GM23338 (cell line): Measurements from ENCODE around the gene TMSB15C. TPM values are rescaled to one million over a fixed set of nuclear protein-coding genes. Genes with fewer than 3 reads are reported as not detected.
"Not testable (repeated sequence)": the region's sequence is repeated elsewhere in the genome, so short reads cannot be mapped to it uniquely, and the experiment has no call there.

Source experiments
- ATAC-seq: fragments of 200-7000 bp; cut with Tn5 transposase; 3 replicates; pipeline ENCODE4 v1.9.1; 2020
- DNase-seq: peaks from one replicate; pipeline ENCODE4 v3.0.0-alpha.2; 2015; ENCODE audit warnings: low spot score
- H2AFZ ChIP-seq: fragments of 200-600 bp; sonication (generic); 2 replicates; pipeline ENCODE4 v1.8.0; 2016; ENCODE audit warnings: antibody characterized with exemption, mild to moderate bottlenecking, moderate library complexity
- H3F3A ChIP-seq: fragments of 200-600 bp; sonication (generic); replicated peaks from 2 replicates; pipeline ENCODE4 v1.8.0; 2017; ENCODE audit warnings: antibody characterized with exemption, mixed run types, low read depth
- H3K27ac ChIP-seq: fragments of 200-600 bp; sonication (generic); 2 replicates; pipeline ENCODE4 v1.6.1; 2016; ENCODE audit warnings: low read depth
- H3K27me3 ChIP-seq: fragments of 200-600 bp; sonication (generic); 2 replicates; pipeline ENCODE4 v1.8.0; 2016; ENCODE audit warnings: mild to moderate bottlenecking, mixed run types, moderate library complexity; ENCODE audit not compliant: insufficient read depth
- H3K36me3 ChIP-seq: fragments of 200-600 bp; sonication (generic); 2 replicates; pipeline ENCODE4 v1.8.0; 2016; ENCODE audit warnings: mild to moderate bottlenecking; ENCODE audit not compliant: insufficient read depth
- H3K4me1 ChIP-seq: fragments of 200-600 bp; sonication (generic); 2 replicates; pipeline ENCODE4 v1.8.0; 2016; ENCODE audit warnings: mild to moderate bottlenecking, moderate library complexity; ENCODE audit not compliant: insufficient read depth
- H3K4me2 ChIP-seq: fragments of 200-600 bp; sonication (generic); 2 replicates; pipeline ENCODE4 v1.7.1; 2017; ENCODE audit warnings: mixed run types
- H3K4me3 ChIP-seq: fragments of 200-600 bp; sonication (generic); 2 replicates; pipeline ENCODE4 v1.6.1; 2016; ENCODE audit warnings: mixed run types
- H3K79me2 ChIP-seq: fragments of 200-600 bp; sonication (generic); replicated peaks from 2 replicates; pipeline ENCODE4 v1.8.0; 2017; ENCODE audit warnings: mild to moderate bottlenecking; ENCODE audit not compliant: insufficient read depth
- H3K9me2 ChIP-seq: fragments of 200-600 bp; sonication (generic); 2 replicates; pipeline ENCODE4 v1.8.0; 2017; ENCODE audit not compliant: insufficient read depth
- H4K20me1 ChIP-seq: fragments of 200-600 bp; sonication (generic); replicated peaks from 2 replicates; pipeline ENCODE4 v1.8.0; 2017; ENCODE audit warnings: mild to moderate bottlenecking; ENCODE audit not compliant: insufficient read depth
- H3K27ac Mint-ChIP-seq: 2 replicates; pipeline ENCODE4 v1.8.0; 2020; ENCODE audit warnings: inconsistent platforms, mild to moderate bottlenecking, moderate library complexity, mixed read lengths
- H3K27me3 Mint-ChIP-seq: 3 replicates; pipeline ENCODE4 v1.8.0; 2022; ENCODE audit warnings: low read depth, mild to moderate bottlenecking, moderate library complexity, mixed read lengths, inconsistent platforms; ENCODE audit not compliant: insufficient read depth, poor library complexity
- H3K36me3 Mint-ChIP-seq: 3 replicates; pipeline ENCODE4 v1.8.0; 2021; ENCODE audit warnings: low read depth, mild to moderate bottlenecking, inconsistent platforms, moderate library complexity, mixed read lengths
- H3K4me1 Mint-ChIP-seq: 3 replicates; pipeline ENCODE4 v1.8.0; 2020; ENCODE audit warnings: mild to moderate bottlenecking, inconsistent platforms, mixed read lengths
- H3K4me3 Mint-ChIP-seq: 3 replicates; pipeline ENCODE4 v1.8.0; 2021; ENCODE audit warnings: moderate library complexity, mild to moderate bottlenecking, inconsistent platforms, mixed read lengths
- H3K9me3 Mint-ChIP-seq: 3 replicates; pipeline ENCODE4 v1.8.0; 2020; ENCODE audit warnings: moderate library complexity, mild to moderate bottlenecking, inconsistent platforms, mixed read lengths
- EZH2 ChIP-seq: fragments of 200-600 bp; sonication (generic); IDR thresholded peaks from one replicate; pipeline ENCODE4 v1.8.0; 2017; ENCODE audit warnings: antibody characterized with exemption, mild to moderate bottlenecking, low read depth; ENCODE audit not compliant: unreplicated experiment
- EZH2phosphoT487 ChIP-seq: fragments of 200-600 bp; sonication (generic); IDR thresholded peaks from one replicate; pipeline ENCODE4 v1.8.1; 2018; ENCODE audit warnings: antibody characterized with exemption; ENCODE audit not compliant: unreplicated experiment
- JUNB ChIP-seq: IDR thresholded peaks from one replicate; pipeline ENCODE4 v1.6.1; 2016; ENCODE audit warnings: antibody characterized with exemption; ENCODE audit not compliant: unreplicated experiment
- NANOG ChIP-seq: IDR thresholded peaks from 2 replicates; pipeline ENCODE4 v1.6.1; 2016; ENCODE audit warnings: antibody characterized with exemption, borderline replicate concordance
- POLR2AphosphoS5 ChIP-seq: IDR thresholded peaks from 2 replicates; pipeline ENCODE4 v1.6.1; 2016; ENCODE audit warnings: antibody characterized with exemption, low read depth
- STAT1 ChIP-seq: IDR thresholded peaks from one replicate; pipeline ENCODE4 v1.6.1; 2016; ENCODE audit warnings: antibody characterized with exemption; ENCODE audit not compliant: unreplicated experiment
- ZNF114 ChIP-seq: fragments of 250-450 bp; sonication (Bioruptor Pico); IDR thresholded peaks from 2 replicates; pipeline ENCODE4 v1.5.0; 2020; ENCODE audit warnings: mild to moderate bottlenecking, moderate library complexity
- ZNF331 ChIP-seq: fragments of 250-450 bp; sonication (Bioruptor Pico); IDR thresholded peaks from 2 replicates; pipeline ENCODE4 v1.5.0; 2020; ENCODE audit warnings: low read depth, mild to moderate bottlenecking, moderate library complexity
- polyA plus RNA-seq: library from polyadenylated mRNA; unstranded; fragments of >200 nt; fragmentation: Nextera tagmentation; extraction: Ambion mirVana; gene quantifications from 2 replicates; pipeline ENCODE4 v1.2.1, GENCODE V29; 2016
- total RNA-seq: library from RNA; depleted of rRNA; stranded (reverse); fragments of >200 nt; shearing (Covaris generic); gene quantifications from 2 replicates; pipeline ENCODE4 v1.2.3, GENCODE V29; 2014
- TF ChIP-seq, protein P1 (sequence below): IDR thresholded peaks from one replicate; pipeline ENCODE4 v1.6.1; 2018; ENCODE audit warnings: antibody characterized with exemption; ENCODE audit not compliant: unreplicated experiment
- TF ChIP-seq, protein P2 (sequence below), 2 experiments: fragments of 200-600 bp in 1 of 2; sonication (generic) in 1 of 2; conservative IDR thresholded peaks; 2 replicates each; pipeline versions ENCODE4 v1.5.1 to v1.6.1; 2016 to 2017; ENCODE audit warnings: antibody characterized with exemption in 2 of 2, low read depth in 2 of 2, mild to moderate bottlenecking in 2 of 2, moderate library complexity in 1 of 2
- TF ChIP-seq, protein P3 (sequence below): IDR thresholded peaks from 2 replicates; pipeline ENCODE4 v1.6.1; 2016; ENCODE audit warnings: antibody characterized with exemption

TMSB15C gene
- total and polyA plus RNA-seq, 2 experiments from 2014 or later = 1.1 to 3.9 TPM

DNA sequence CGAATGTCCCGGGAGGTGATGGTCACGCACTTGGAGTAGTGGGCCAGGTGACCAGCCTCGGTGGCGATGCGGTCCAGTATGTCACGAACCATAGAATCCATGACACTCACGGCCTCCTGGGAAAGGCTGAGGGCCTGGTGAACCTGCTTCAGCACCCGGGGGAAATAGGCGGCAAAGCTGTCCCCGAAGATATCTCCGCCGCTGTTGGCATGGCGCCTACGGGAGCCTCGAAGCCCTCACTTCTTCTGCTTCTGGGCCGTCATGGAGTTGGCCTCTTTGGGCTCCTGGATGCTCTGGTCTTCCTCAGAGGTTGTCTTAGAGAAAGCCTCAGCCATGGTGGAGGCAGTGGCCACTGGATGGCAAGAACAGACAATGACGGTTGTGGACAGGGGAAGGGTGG, 13.4 kb downstream of the TMSB15C start:
- not testable (repeated sequence) for H3K4me1 ChIP-seq, H3K27me3 ChIP-seq, H3K4me3 ChIP-seq, H4K20me1 ChIP-seq, H3K79me2 ChIP-seq, H3K9me3 Mint-ChIP-seq, H3K27me3 Mint-ChIP-seq, H3K36me3 Mint-ChIP-seq, H3F3A ChIP-seq, H3K9me2 ChIP-seq, H2AFZ ChIP-seq, DNase-seq, H3K36me3 ChIP-seq, ATAC-seq, H3K4me2 ChIP-seq, H3K4me3 Mint-ChIP-seq, H3K27ac Mint-ChIP-seq, H3K27ac ChIP-seq, H3K4me1 Mint-ChIP-seq

- not testable (repeated sequence) for H3K27me3 Mint-ChIP-seq, H3F3A ChIP-seq, H2AFZ ChIP-seq, H3K27me3 ChIP-seq, H3K79me2 ChIP-seq, H3K4me3 ChIP-seq, H3K4me2 ChIP-seq, H3K36me3 Mint-ChIP-seq, H3K27ac Mint-ChIP-seq, H4K20me1 ChIP-seq, DNase-seq, H3K36me3 ChIP-seq, H3K4me1 Mint-ChIP-seq, H3K27ac ChIP-seq, H3K4me1 ChIP-seq, H3K9me3 Mint-ChIP-seq, H3K9me2 ChIP-seq, H3K4me3 Mint-ChIP-seq
- peak; percentile 59 for ATAC-seq
Measured at GRCh38 chrX:104054956-104055355, 21.1 kb downstream of the TMSB15C start.

DNA sequence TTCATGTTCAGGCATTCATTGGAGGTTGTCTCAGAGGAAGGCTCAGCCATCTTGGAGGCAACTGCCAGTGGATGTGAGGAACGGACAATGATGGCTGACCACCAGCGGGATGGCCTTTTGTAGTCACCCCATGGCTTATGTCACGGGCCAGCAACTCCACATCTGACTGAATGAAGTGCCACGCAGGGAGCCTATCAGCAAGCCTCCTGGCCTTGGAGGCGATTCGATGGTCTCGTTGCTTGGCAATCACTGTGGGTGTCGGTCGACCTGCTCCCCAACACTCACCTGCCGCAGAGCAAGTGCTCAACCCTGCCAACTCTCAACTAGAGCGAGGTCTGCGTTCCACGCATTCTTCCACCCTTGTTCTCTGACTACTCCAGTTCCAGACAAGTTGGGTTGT, 28.9 kb downstream of the TMSB15C start:
- no peak for DNase-seq
- Mint-ChIP-seq H3K4me3 (no peak overlapping the region), H3K27ac (no peak overlapping the region), H3K4me1 (peaks cover 9% of the 10 kb centered on the region), H3K27me3 (no peaks in the 10 kb centered on the region), H3K36me3 (no peaks in the 10 kb centered on the region), H3K9me3 (no peaks in the 10 kb centered on the region)
- no peaks in the 10 kb centered on the region for H3K9me2 ChIP-seq
- H3K27me3 ChIP-seq = no peaks in the 10 kb centered on the region
- no peaks in the 10 kb centered on the region for H3K36me3 ChIP-seq
- H3K27ac ChIP-seq = no peak overlapping the region
- H3K4me3 ChIP-seq = no peak overlapping the region
- ATAC-seq = no peak
- H4K20me1 ChIP-seq = no peaks in the 10 kb centered on the region
- no peaks in the 10 kb centered on the region for H3K79me2 ChIP-seq
- H2AFZ ChIP-seq = no peak overlapping the region
- H3F3A ChIP-seq = no peaks in the 10 kb centered on the region
- H3K4me1 ChIP-seq = no peaks in the 10 kb centered on the region
- no peak overlapping the region for H3K4me2 ChIP-seq
- no peak for TF ChIP-seq POLR2AphosphoS5
- TF ChIP-seq, protein P1, sequence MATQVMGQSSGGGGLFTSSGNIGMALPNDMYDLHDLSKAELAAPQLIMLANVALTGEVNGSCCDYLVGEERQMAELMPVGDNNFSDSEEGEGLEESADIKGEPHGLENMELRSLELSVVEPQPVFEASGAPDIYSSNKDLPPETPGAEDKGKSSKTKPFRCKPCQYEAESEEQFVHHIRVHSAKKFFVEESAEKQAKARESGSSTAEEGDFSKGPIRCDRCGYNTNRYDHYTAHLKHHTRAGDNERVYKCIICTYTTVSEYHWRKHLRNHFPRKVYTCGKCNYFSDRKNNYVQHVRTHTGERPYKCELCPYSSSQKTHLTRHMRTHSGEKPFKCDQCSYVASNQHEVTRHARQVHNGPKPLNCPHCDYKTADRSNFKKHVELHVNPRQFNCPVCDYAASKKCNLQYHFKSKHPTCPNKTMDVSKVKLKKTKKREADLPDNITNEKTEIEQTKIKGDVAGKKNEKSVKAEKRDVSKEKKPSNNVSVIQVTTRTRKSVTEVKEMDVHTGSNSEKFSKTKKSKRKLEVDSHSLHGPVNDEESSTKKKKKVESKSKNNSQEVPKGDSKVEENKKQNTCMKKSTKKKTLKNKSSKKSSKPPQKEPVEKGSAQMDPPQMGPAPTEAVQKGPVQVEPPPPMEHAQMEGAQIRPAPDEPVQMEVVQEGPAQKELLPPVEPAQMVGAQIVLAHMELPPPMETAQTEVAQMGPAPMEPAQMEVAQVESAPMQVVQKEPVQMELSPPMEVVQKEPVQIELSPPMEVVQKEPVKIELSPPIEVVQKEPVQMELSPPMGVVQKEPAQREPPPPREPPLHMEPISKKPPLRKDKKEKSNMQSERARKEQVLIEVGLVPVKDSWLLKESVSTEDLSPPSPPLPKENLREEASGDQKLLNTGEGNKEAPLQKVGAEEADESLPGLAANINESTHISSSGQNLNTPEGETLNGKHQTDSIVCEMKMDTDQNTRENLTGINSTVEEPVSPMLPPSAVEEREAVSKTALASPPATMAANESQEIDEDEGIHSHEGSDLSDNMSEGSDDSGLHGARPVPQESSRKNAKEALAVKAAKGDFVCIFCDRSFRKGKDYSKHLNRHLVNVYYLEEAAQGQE = no peak
- TF ChIP-seq ZNF114 = no peak
- TF ChIP-seq STAT1 = no peak
- TF ChIP-seq NANOG = no peak
- TF ChIP-seq, protein P2, sequence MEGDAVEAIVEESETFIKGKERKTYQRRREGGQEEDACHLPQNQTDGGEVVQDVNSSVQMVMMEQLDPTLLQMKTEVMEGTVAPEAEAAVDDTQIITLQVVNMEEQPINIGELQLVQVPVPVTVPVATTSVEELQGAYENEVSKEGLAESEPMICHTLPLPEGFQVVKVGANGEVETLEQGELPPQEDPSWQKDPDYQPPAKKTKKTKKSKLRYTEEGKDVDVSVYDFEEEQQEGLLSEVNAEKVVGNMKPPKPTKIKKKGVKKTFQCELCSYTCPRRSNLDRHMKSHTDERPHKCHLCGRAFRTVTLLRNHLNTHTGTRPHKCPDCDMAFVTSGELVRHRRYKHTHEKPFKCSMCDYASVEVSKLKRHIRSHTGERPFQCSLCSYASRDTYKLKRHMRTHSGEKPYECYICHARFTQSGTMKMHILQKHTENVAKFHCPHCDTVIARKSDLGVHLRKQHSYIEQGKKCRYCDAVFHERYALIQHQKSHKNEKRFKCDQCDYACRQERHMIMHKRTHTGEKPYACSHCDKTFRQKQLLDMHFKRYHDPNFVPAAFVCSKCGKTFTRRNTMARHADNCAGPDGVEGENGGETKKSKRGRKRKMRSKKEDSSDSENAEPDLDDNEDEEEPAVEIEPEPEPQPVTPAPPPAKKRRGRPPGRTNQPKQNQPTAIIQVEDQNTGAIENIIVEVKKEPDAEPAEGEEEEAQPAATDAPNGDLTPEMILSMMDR (conservative IDR thresholded peaks at IDR 0.05; ENCODE audit: low read depth in 2 of 2) = no peak
- TF ChIP-seq, protein P3, sequence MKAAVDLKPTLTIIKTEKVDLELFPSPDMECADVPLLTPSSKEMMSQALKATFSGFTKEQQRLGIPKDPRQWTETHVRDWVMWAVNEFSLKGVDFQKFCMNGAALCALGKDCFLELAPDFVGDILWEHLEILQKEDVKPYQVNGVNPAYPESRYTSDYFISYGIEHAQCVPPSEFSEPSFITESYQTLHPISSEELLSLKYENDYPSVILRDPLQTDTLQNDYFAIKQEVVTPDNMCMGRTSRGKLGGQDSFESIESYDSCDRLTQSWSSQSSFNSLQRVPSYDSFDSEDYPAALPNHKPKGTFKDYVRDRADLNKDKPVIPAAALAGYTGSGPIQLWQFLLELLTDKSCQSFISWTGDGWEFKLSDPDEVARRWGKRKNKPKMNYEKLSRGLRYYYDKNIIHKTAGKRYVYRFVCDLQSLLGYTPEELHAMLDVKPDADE = no peak
- TF ChIP-seq EZH2 = no peak
- no peak for TF ChIP-seq EZH2phosphoT487
- no peak for TF ChIP-seq JUNB
- no peak for TF ChIP-seq ZNF331
